Left ventricle myocardium inferior (tissue), 1 donor: ENCODE results near the gene BEAN1. TPM values are rescaled to one million over a fixed set of nuclear protein-coding genes. Genes with fewer than 3 reads are reported as not detected.

Experiments
- DNase-seq: peaks from one replicate; pipeline ENCODE4 v3.0.0-alpha.2; 2020
- H3K27ac ChIP-seq: fragments of 200-600 bp; replicated peaks from 2 replicates; pipeline ENCODE4 v1.8.0; 2021
- H3K27me3 ChIP-seq: fragments of 200-600 bp; 2 replicates; pipeline ENCODE4 v1.8.0; 2021; ENCODE audit warnings: low read depth
- H3K36me3 ChIP-seq: fragments of 200-600 bp; 2 replicates; pipeline ENCODE4 v1.8.0; 2021
- H3K4me1 ChIP-seq: fragments of 200-600 bp; 2 replicates; pipeline ENCODE4 v1.8.0; 2021
- H3K4me3 ChIP-seq: fragments of 200-600 bp; 2 replicates; pipeline ENCODE4 v1.8.0; 2021; ENCODE audit warnings: mild to moderate bottlenecking, moderate library complexity
- H3K9me3 ChIP-seq: fragments of 200-600 bp; replicated peaks from 2 replicates; pipeline ENCODE4 v1.8.0; 2021
- intact Hi-C: fragments of 100-400 bp; cut with micrococcal nuclease; formaldehyde crosslinking; loops from one replicate; pipeline ENCODE4 v1.11.0; 2022
- total RNA-seq: library from RNA; stranded (reverse); fragmentation: NEBNext Ultra II Directional; extraction: Animal tissue kit (Norgen Biotek cat#: 25700); gene quantifications from one replicate; pipeline ENCODE4 v1.2.1, GENCODE V29; 2021
- TF ChIP-seq, protein P1 (sequence below): fragments of 200-600 bp; IDR thresholded peaks from 2 replicates; pipeline ENCODE4 v1.8.0; 2021; ENCODE audit warnings: antibody characterized with exemption, mild to moderate bottlenecking, borderline replicate concordance
- donor health status: DM: no; HTN: yes; CAD: no; lungs with severe emphysema.

Gene BEAN1
- total RNA-seq, 1 donor from 2014 or later: 0.33 TPM

DNA sequence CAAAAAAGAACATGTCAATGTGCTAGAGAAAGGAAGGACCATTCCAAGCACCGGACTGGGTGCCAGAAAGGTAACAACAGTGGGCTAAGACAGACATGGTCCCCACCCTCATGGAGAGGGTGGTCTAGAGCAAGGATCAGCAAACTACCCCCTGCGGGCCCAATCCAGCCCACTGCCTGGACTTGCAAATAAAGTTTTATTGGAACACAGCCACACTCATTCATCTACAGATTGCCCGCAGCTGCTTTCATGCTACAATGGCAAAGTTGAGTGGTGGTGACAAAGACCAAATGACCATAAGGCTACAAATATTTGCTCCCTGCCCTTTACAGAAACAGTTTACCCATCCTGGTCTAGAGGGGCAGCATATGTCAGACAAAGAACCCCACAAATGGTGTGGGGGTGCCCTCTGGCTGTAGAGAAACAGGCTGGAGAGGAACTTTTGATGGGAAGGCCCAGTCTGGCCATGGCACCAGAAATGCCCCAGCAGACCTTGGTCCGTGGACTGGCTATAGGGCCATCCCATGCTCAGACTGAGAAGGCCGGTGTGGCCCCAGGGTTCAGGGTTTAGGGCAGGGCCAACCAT lies 45.4 kb upstream of the BEAN1 start:
- TF ChIP-seq, protein P1, sequence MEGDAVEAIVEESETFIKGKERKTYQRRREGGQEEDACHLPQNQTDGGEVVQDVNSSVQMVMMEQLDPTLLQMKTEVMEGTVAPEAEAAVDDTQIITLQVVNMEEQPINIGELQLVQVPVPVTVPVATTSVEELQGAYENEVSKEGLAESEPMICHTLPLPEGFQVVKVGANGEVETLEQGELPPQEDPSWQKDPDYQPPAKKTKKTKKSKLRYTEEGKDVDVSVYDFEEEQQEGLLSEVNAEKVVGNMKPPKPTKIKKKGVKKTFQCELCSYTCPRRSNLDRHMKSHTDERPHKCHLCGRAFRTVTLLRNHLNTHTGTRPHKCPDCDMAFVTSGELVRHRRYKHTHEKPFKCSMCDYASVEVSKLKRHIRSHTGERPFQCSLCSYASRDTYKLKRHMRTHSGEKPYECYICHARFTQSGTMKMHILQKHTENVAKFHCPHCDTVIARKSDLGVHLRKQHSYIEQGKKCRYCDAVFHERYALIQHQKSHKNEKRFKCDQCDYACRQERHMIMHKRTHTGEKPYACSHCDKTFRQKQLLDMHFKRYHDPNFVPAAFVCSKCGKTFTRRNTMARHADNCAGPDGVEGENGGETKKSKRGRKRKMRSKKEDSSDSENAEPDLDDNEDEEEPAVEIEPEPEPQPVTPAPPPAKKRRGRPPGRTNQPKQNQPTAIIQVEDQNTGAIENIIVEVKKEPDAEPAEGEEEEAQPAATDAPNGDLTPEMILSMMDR: no peak
- Histone ChIP-seq H3K9me3 (no peaks in the 10 kb centered on the region), H3K4me3 (no peak overlapping the region), H3K4me1 (peaks cover 75% of the 10 kb centered on the region), H3K27me3 (no peaks in the 10 kb centered on the region), H3K27ac (peak overlapping the region; percentile 81), H3K36me3 (no peaks in the 10 kb centered on the region)
- intact Hi-C loops: no loop called here
- DNase-seq: no peak

DNA sequence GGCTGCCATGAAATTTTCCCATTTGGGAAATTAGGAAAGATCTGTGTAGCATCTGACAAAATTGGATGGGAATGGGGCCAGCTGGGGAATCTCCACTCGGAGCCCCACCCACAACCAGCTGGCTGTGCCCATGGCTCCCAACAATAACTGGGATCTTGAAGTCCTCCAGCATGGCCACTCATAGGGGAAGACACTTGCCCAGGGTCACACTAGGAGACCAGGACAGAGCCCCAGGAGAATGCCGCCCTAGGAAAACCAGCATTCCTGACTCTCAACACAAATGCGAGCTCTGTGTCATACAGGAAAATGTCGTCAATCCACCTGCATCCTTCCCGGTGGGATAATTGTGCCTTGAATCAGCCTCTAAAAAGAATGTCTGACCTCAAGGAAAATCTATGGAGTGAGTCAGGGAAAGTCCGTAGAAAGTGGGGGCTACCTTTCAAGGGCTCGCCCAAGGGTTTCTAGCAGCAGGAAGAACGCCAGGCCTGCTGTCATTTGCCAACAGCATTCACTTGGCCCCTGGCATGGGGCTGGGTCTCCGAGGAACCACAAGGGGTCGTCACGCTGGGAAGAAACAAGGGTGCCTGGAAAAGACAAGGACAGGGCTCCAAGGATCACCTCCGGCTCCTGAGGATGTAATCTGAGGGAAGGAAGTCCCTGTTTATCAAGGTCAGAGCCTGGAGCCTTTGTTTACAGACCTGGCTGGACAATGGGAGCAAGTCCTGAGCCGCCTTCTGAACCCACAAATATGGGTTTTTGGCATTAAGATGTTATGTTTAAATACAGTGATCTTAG lies 44.7 kb upstream of the BEAN1 start:
- Histone ChIP-seq H3K36me3 (no peaks in the 10 kb centered on the region), H3K27me3 (no peaks in the 10 kb centered on the region), H3K4me3 (peak overlapping the region; percentile 26), H3K9me3 (no peaks in the 10 kb centered on the region), H3K27ac (peak overlapping the region; percentile 81), H3K4me1 (peaks cover 75% of the 10 kb centered on the region)
- DNase-seq: no peak
- intact Hi-C loops: no loop called here
- TF ChIP-seq, protein P1: no peak

DNA sequence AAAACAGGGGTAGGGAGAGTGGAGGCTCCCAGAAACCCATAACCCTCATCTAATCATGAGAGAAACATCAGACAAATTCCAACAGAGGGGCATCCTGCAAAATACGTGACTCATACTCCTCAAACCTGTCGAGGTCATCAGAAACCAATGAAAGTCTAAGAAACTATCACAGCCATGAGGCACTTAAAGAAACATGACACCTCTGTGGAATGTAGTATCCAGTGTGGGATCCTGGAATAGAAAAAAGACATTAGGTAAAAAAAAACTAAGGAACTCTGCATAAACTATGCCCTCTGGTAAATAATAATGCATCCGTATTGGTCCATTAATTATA lies 44.2 kb upstream of the BEAN1 start:
- peak overlapping the region; percentile 26 for H3K4me3 ChIP-seq
- intact Hi-C loops: no loop called here
- peaks cover 4% of the 10 kb centered on the region for H3K36me3 ChIP-seq
- TF ChIP-seq, protein P1: no peak
- no peaks in the 10 kb centered on the region for H3K27me3 ChIP-seq
- H3K9me3 ChIP-seq: no peaks in the 10 kb centered on the region
- DNase-seq: no peak
- H3K4me1 ChIP-seq: peaks cover 75% of the 10 kb centered on the region
- peak overlapping the region; percentile 81 for H3K27ac ChIP-seq

DNA sequence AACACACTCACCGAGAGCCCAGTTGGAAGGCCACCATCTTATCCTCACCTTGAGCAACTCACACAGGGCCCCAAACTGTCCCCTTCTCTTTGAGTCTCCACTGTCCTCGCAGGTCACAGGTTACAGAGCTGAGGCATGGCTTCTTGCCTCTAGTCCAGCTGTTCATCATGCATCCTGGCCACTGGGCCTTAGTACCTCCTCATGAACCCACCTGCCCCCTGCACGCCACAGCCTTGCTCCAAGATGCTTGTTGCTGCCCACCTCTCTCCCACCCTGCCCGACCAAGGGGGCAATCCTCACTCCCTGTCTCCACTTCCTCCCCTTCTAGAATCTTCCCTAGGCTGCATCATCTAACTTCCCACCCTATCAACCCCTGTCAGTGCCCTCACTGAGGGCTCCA lies 43.5 kb upstream of the BEAN1 start:
- H3K4me1 ChIP-seq: peaks cover 75% of the 10 kb centered on the region
- DNase-seq: no peak
- peak overlapping the region; percentile 81 for H3K27ac ChIP-seq
- H3K4me3 ChIP-seq: peak overlapping the region; percentile 26
- H3K9me3 ChIP-seq: no peaks in the 10 kb centered on the region
- peaks cover 10% of the 10 kb centered on the region for H3K36me3 ChIP-seq
- TF ChIP-seq, protein P1: no peak
- H3K27me3 ChIP-seq: no peaks in the 10 kb centered on the region
- intact Hi-C loops: no loop called here

DNA sequence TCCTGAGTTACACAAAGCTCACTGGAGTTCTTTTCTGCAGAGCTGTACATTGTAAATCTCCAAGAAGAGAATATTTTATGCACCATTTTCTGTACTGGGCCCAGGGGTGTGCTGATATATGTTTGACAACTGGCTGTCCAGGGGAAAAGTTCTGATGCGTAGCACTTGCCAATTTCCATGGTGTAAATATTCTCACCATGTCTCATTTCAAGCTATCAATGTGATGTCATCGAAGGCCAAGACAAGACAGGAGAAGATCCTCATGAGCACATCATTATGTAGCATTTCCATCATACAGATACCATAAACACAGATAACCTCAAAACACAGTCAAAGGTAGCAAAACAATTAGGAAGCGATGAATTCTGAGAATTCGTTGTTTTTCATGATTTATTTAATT lies 41.7 kb upstream of the BEAN1 start:
- no peak overlapping the region for H3K27ac ChIP-seq
- H3K4me1 ChIP-seq: peaks cover 68% of the 10 kb centered on the region
- intact Hi-C loops: no loop called here

More for the DNA sequence above, 41.7 kb upstream of the BEAN1 start:
- no peak overlapping the region for H3K4me3 ChIP-seq
- TF ChIP-seq, protein P1: no peak
- H3K27me3 ChIP-seq: no peaks in the 10 kb centered on the region
- H3K9me3 ChIP-seq: no peaks in the 10 kb centered on the region
- H3K36me3 ChIP-seq: peaks cover 27% of the 10 kb centered on the region
- no peak for DNase-seq
